Putamen (tissue), 1 donor: ENCODE results near the gene BMPR1B.
"Not testable (repeated sequence)": the region's sequence is repeated elsewhere in the genome, so short reads cannot be mapped to it uniquely, and the experiment has no call there.

Experiments
- DNase-seq: peaks from one replicate; pipeline ENCODE4 v3.0.0-alpha.2; 2016; ENCODE audit warnings: low spot score

Gene BMPR1B

GRCh38 chr4:95091272-95091671 is 333.5 kb downstream of the BMPR1B start:
- DNase-seq, result no peak

GRCh38 chr4:95092766-95093165 is 335.0 kb downstream of the BMPR1B start:
- DNase-seq, result no peak

- no peak for DNase-seq
Measured at GRCh38 chr4:95093460-95093859, 335.7 kb downstream of the BMPR1B start.

GRCh38 chr4:95093936-95094929 is 336.5 kb downstream of the BMPR1B start:
- no peak for DNase-seq

GRCh38 chr4:95095348-95095974 is 337.7 kb downstream of the BMPR1B start:
- no peak for DNase-seq

- DNase-seq, result no peak
Measured at GRCh38 chr4:95102162-95102790, 344.5 kb downstream of the BMPR1B start.

- no peak for DNase-seq
Measured at GRCh38 chr4:95105112-95105511, 347.4 kb downstream of the BMPR1B start.

GRCh38 chr4:95105983-95106382 is 348.2 kb downstream of the BMPR1B start:
- DNase-seq, result no peak

- DNase-seq, result no peak
Measured at GRCh38 chr4:95106408-95106928, 348.7 kb downstream of the BMPR1B start.

- no peak for DNase-seq
Measured at GRCh38 chr4:95107004-95107403, 349.2 kb downstream of the BMPR1B start.

GRCh38 chr4:95107635-95108034 is 349.9 kb downstream of the BMPR1B start:
- DNase-seq, result no peak

GRCh38 chr4:95108883-95109421 is 351.2 kb downstream of the BMPR1B start:
- DNase-seq, result no peak

GRCh38 chr4:95114521-95114920 is 356.8 kb downstream of the BMPR1B start:
- DNase-seq, result no peak

GRCh38 chr4:95118497-95118896 is 360.7 kb downstream of the BMPR1B start:
- no peak for DNase-seq

- DNase-seq, result no peak
Measured at GRCh38 chr4:95120456-95120855, 362.7 kb downstream of the BMPR1B start.

- DNase-seq, result no peak
Measured at GRCh38 chr4:95122001-95122400, 364.2 kb downstream of the BMPR1B start.

- DNase-seq, result peak; percentile 34
Measured at GRCh38 chr4:95124906-95125504, 367.2 kb downstream of the BMPR1B start.

- DNase-seq, result no peak
Measured at GRCh38 chr4:95129031-95129430, 371.3 kb downstream of the BMPR1B start.

- no peak for DNase-seq
Measured at GRCh38 chr4:95129821-95130311, 372.1 kb downstream of the BMPR1B start.

- DNase-seq, result not testable (repeated sequence)
Measured at GRCh38 chr4:95134016-95134415, 376.3 kb downstream of the BMPR1B start.

GRCh38 chr4:95139424-95139823 is 381.7 kb downstream of the BMPR1B start:
- DNase-seq, result not testable (repeated sequence)

GRCh38 chr4:95141361-95141760 is 383.6 kb downstream of the BMPR1B start:
- no peak for DNase-seq
